AG04450 (cell line): ENCODE measurements around the gene LRRC4. TPM values are rescaled to one million over a fixed set of nuclear protein-coding genes. Genes with fewer than 3 reads are reported as not detected.

ENCODE experiments used
- CTCF ChIA-PET: fragments of 300-600, 350-600 bp; formaldehyde crosslinking; extraction: SDS; loops from one replicate; lab custom pipeline; 2022; ENCODE audit warnings: antibody characterized with exemption, inconsistent platforms; lab: Charles Lee
- POLR2A ChIA-PET: fragments of 350-600 bp; formaldehyde crosslinking; extraction: SDS; loops from one replicate; lab custom pipeline; 2021; ENCODE audit warnings: antibody characterized with exemption, inconsistent platforms; lab: Yijun Ruan, JAX
- DNase-seq: peaks from one replicate; pipeline ENCODE4 v3.0.0-alpha.2; 2011; ENCODE audit warnings: low read depth, low spot score
- H3K27ac ChIP-seq: one replicate; pipeline ENCODE4 v1.5.1; 2012; ENCODE audit warnings: low read depth, low read length, control low read depth
- H3K27me3 ChIP-seq: one replicate; pipeline ENCODE4 v1.6.0; 2012; ENCODE audit warnings: low read length; ENCODE audit not compliant: control insufficient read depth, insufficient read depth
- H3K4me3 ChIP-seq: 2 replicates; pipeline ENCODE4 v1.5.1; 2011; ENCODE audit warnings: mild to moderate bottlenecking, low read depth, low read length, control low read depth
- H3K9me3 ChIP-seq: 2 replicates; pipeline ENCODE4 v1.5.1; 2012; ENCODE audit warnings: low read length; ENCODE audit not compliant: control insufficient read depth, insufficient read depth
- CTCF ChIP-seq: IDR thresholded peaks from 2 replicates; pipeline ENCODE4 v1.5.1; 2011; ENCODE audit warnings: low read depth, low read length, control low read depth, inconsistent platforms
- polyA plus RNA-seq: library from polyadenylated mRNA; depleted of rRNA; stranded (reverse); fragments of >200 nt; gene quantifications from 2 replicates; pipeline ENCODE4 v1.2.3, GENCODE V29; 2011

The LRRC4 gene
- polyA plus RNA-seq, 1 experiment = 0.35 TPM

- Histone ChIP-seq H3K27me3 (no peaks in the 10 kb centered on the region), H3K27ac (no peak overlapping the region), H3K4me3 (no peak overlapping the region), H3K9me3 (no peaks in the 10 kb centered on the region)
- DNase-seq = no peak
- POLR2A ChIA-PET = no interaction called here
- 0 out of 2 replicates have a peak, but pooled peaks have one; percentile 19 for TF ChIP-seq CTCF
- CTCF ChIA-PET = interaction anchor here (1.1 kb wide), 1 partner anchor 9 kb away, joined by 5 read pairs; no protein-coding TSS in a partner anchor
Measured at GRCh38 chr7:128010391-128011127, 20.7 kb downstream of the LRRC4 start.

- ChIA-PET POLR2A (no interaction called here), CTCF (interaction anchor here (1.4 kb wide), 1 partner anchor 301 kb away, joined by 3 read pairs; no protein-coding TSS in a partner anchor)
- Histone ChIP-seq H3K9me3 (no peaks in the 10 kb centered on the region), H3K4me3 (no peak overlapping the region), H3K27ac (no peak overlapping the region), H3K27me3 (no peaks in the 10 kb centered on the region)
- TF ChIP-seq CTCF = no peak
- no peak for DNase-seq
Measured at GRCh38 chr7:128008744-128009143, 22.5 kb downstream of the LRRC4 start.

- H3K27me3 ChIP-seq = no peaks in the 10 kb centered on the region
- no peak for DNase-seq
- TF ChIP-seq CTCF = no peak
- H3K9me3 ChIP-seq = no peaks in the 10 kb centered on the region
- H3K4me3 ChIP-seq = no peak overlapping the region
- CTCF ChIA-PET = interaction anchor here (0.7 to 1.4 kb wide), 2 partner anchors 31 to 300 kb away, joined by 3 to 5 read pairs; no protein-coding TSS in a partner anchor
- POLR2A ChIA-PET = no interaction called here
- no peak overlapping the region for H3K27ac ChIP-seq
Measured at GRCh38 chr7:128008141-128008540, 23.1 kb downstream of the LRRC4 start.

- ChIA-PET CTCF (no interaction called here), POLR2A (no interaction called here)
- TF ChIP-seq CTCF = no peak
- no peaks in the 10 kb centered on the region for H3K9me3 ChIP-seq
- H3K4me3 ChIP-seq = no peak overlapping the region
- no peaks in the 10 kb centered on the region for H3K27me3 ChIP-seq
- no peak for DNase-seq
- no peak overlapping the region for H3K27ac ChIP-seq
Measured at GRCh38 chr7:128007303-128007680, 23.9 kb downstream of the LRRC4 start.

GRCh38 chr7:128006550-128007302 lies 24.5 kb downstream of the LRRC4 start:
- no peak overlapping the region for H3K4me3 ChIP-seq
- no peaks in the 10 kb centered on the region for H3K27me3 ChIP-seq
- ChIA-PET POLR2A (interaction anchor here (0.8 kb wide), 1 partner anchor 11 kb away, joined by 3 read pairs; no protein-coding TSS in a partner anchor), CTCF (no interaction called here)
- no peak for TF ChIP-seq CTCF
- H3K27ac ChIP-seq = no peak overlapping the region
- no peaks in the 10 kb centered on the region for H3K9me3 ChIP-seq
- DNase-seq = no peak
